ENCODE data around the gene FAM234B. TPM values are rescaled to one million over a fixed set of nuclear protein-coding genes. Genes with fewer than 3 reads are reported as not detected.

FAM234B gene
- total and polyA plus RNA-seq, 5 experiments from 2014 or later, result 2.5 to 5.0 (median 4.3) TPM

- H3K4me3 Mint-ChIP-seq, result no peak overlapping the region
- no peaks in the 10 kb centered on the region for H3K9me3 Mint-ChIP-seq
- peak overlapping the region in 1 of 10 donors; percentile 70 for H3K27ac Mint-ChIP-seq
- POLR2A ChIA-PET, result no interaction called here
- DNase-seq (no peak), ATAC-seq (no peak)
- H3K4me1 Mint-ChIP-seq, result no peaks in the 10 kb centered on the region
- H3K36me3 Mint-ChIP-seq, result no peaks in the 10 kb centered on the region
- H3K27me3 Mint-ChIP-seq, result no peaks in the 10 kb centered on the region
Observed at GRCh38 chr12:13090054-13090453, 45.9 kb downstream of the FAM234B start.

GRCh38 chr12:13091832-13092231 is 47.7 kb downstream of the FAM234B start:
- Mint-ChIP-seq H3K27me3 (no peaks in the 10 kb centered on the region), H3K4me1 (no peaks in the 10 kb centered on the region), H3K9me3 (no peaks in the 10 kb centered on the region), H3K27ac (peak overlapping the region in 1 of 10 donors; percentile 51), H3K36me3 (no peaks in the 10 kb centered on the region), H3K4me3 (no peak overlapping the region)
- POLR2A ChIA-PET, result no interaction called here
- DNase-seq (no peak), ATAC-seq (no peak)

- Mint-ChIP-seq H3K27me3 (no peaks in the 10 kb centered on the region), H3K27ac (no peak overlapping the region), H3K4me3 (no peak overlapping the region), H3K36me3 (no peaks in the 10 kb centered on the region), H3K4me1 (peaks cover 3 to 14% (median 7%) of the 10 kb centered on the region in 4 donors), H3K9me3 (no peaks in the 10 kb centered on the region)
- POLR2A ChIA-PET, result interaction anchor here (0.7 kb wide), 1 partner anchor 11 kb away, joined by 3 read pairs; no protein-coding TSS in a partner anchor
- no peak for DNase-seq
- no peak for ATAC-seq
Observed at GRCh38 chr12:13093191-13093847, 49.1 kb downstream of the FAM234B start.

GRCh38 chr12:13093848-13094220 is 49.7 kb downstream of the FAM234B start:
- POLR2A ChIA-PET, result no interaction called here
- no peaks in the 10 kb centered on the region for H3K36me3 Mint-ChIP-seq
- no peak overlapping the region for H3K4me3 Mint-ChIP-seq
- H3K4me1 Mint-ChIP-seq, result peaks cover 6 to 19% (median 12%) of the 10 kb centered on the region in 4 donors
- ATAC-seq (no peak), DNase-seq (no peak)
- no peaks in the 10 kb centered on the region for H3K9me3 Mint-ChIP-seq
- H3K27me3 Mint-ChIP-seq, result no peaks in the 10 kb centered on the region
- no peak overlapping the region for H3K27ac Mint-ChIP-seq

GRCh38 chr12:13094367-13094766 is 50.2 kb downstream of the FAM234B start:
- POLR2A ChIA-PET, result no interaction called here
- Mint-ChIP-seq H3K27ac (no peak overlapping the region), H3K4me3 (no peak overlapping the region), H3K9me3 (no peaks in the 10 kb centered on the region), H3K36me3 (no peaks in the 10 kb centered on the region), H3K4me1 (peaks cover 9 to 24% (median 18%) of the 10 kb centered on the region in 4 donors), H3K27me3 (no peaks in the 10 kb centered on the region)
- ATAC-seq (no peak), DNase-seq (no peak)

- Mint-ChIP-seq H3K27ac (peak overlapping the region in 1 of 10 donors; percentile 20), H3K4me1 (peaks cover 9 to 35% (median 27%) of the 10 kb centered on the region in 4 donors), H3K27me3 (no peaks in the 10 kb centered on the region), H3K36me3 (no peaks in the 10 kb centered on the region), H3K4me3 (no peak overlapping the region), H3K9me3 (no peaks in the 10 kb centered on the region)
- DNase-seq (no peak), ATAC-seq (no peak)
- POLR2A ChIA-PET, result interaction anchor here (0.7 to 2.5 kb wide), 2 partner anchors 117 to 269 kb away, joined by 4 to 8 read pairs; no protein-coding TSS in a partner anchor
Observed at GRCh38 chr12:13095266-13095995, 51.2 kb downstream of the FAM234B start.

- peaks cover 14 to 51% (median 44%) of the 10 kb centered on the region in 4 donors for H3K4me1 Mint-ChIP-seq
- DNase-seq (no peak), ATAC-seq (no peak)
- H3K27ac Mint-ChIP-seq, result peak overlapping the region in 9 of 10 donors; percentile 35 to 98 (median 91)
- no peaks in the 10 kb centered on the region for H3K9me3 Mint-ChIP-seq
- H3K27me3 Mint-ChIP-seq, result no peaks in the 10 kb centered on the region
- peak overlapping the region in 8 of 10 donors; percentile 3 to 79 (median 52) for H3K4me3 Mint-ChIP-seq
- no peaks in the 10 kb centered on the region for H3K36me3 Mint-ChIP-seq
- POLR2A ChIA-PET, result interaction anchor here (1.0 to 2.5 kb wide), 2 partner anchors 115 to 117 kb away, joined by 3 to 8 read pairs; no protein-coding TSS in a partner anchor
Observed at GRCh38 chr12:13097491-13098011, 53.4 kb downstream of the FAM234B start.

- DNase-seq (no peak), ATAC-seq (no peak)
- H3K27me3 Mint-ChIP-seq, result no peaks in the 10 kb centered on the region
- H3K9me3 Mint-ChIP-seq, result no peaks in the 10 kb centered on the region
- peaks cover 19 to 62% (median 46%) of the 10 kb centered on the region in 4 donors for H3K4me1 Mint-ChIP-seq
- H3K4me3 Mint-ChIP-seq, result peak overlapping the region in 8 of 10 donors; percentile 33 to 67 (median 52)
- H3K36me3 Mint-ChIP-seq, result no peaks in the 10 kb centered on the region
- H3K27ac Mint-ChIP-seq, result peak overlapping the region; percentile 25 to 98 (median 92)
- POLR2A ChIA-PET, result interaction anchor here (0.6 to 0.9 kb wide), 4 partner anchors 54 to 167 kb away, joined by 3 read pairs; no protein-coding TSS in a partner anchor
Observed at GRCh38 chr12:13099066-13099843, 55.1 kb downstream of the FAM234B start.

- POLR2A ChIA-PET, result interaction anchor here (0.6 to 1.8 kb wide), 4 partner anchors 79 to 168 kb away, joined by 3 to 9 read pairs (median 3); no protein-coding TSS in a partner anchor
- Mint-ChIP-seq H3K4me1 (peaks cover 19 to 62% (median 46%) of the 10 kb centered on the region in 4 donors), H3K9me3 (no peaks in the 10 kb centered on the region), H3K27me3 (no peaks in the 10 kb centered on the region), H3K27ac (peak overlapping the region; percentile 86 to 98 (median 98)), H3K36me3 (no peaks in the 10 kb centered on the region), H3K4me3 (peak overlapping the region; percentile 77 to 90 (median 86))
- ATAC-seq (no peak), DNase-seq (no peak)
Observed at GRCh38 chr12:13099844-13100604, 55.8 kb downstream of the FAM234B start.

GRCh38 chr12:13100605-13100881 is 56.4 kb downstream of the FAM234B start:
- ATAC-seq (no peak), DNase-seq (no peak)
- POLR2A ChIA-PET, result interaction anchor here (0.6 to 2.6 kb wide), 3 partner anchors 64 to 179 kb away, joined by 3 to 9 read pairs (median 9); no protein-coding TSS in a partner anchor
- Mint-ChIP-seq H3K27ac (peak overlapping the region; percentile 86 to 98 (median 98)), H3K9me3 (no peaks in the 10 kb centered on the region), H3K4me1 (peaks cover 19 to 62% (median 46%) of the 10 kb centered on the region in 4 donors), H3K27me3 (no peaks in the 10 kb centered on the region), H3K4me3 (peak overlapping the region; percentile 77 to 90 (median 86)), H3K36me3 (no peaks in the 10 kb centered on the region)

- ATAC-seq (peak; percentile 83 to 88), DNase-seq (peak; percentile 88 to 98 (median 96))
- Mint-ChIP-seq H3K27ac (peak overlapping the region; percentile 92 to 98 (median 98)), H3K27me3 (no peaks in the 10 kb centered on the region), H3K4me1 (peaks cover 19 to 62% (median 46%) of the 10 kb centered on the region in 4 donors), H3K9me3 (no peaks in the 10 kb centered on the region), H3K4me3 (peak overlapping the region; percentile 77 to 90 (median 86)), H3K36me3 (no peaks in the 10 kb centered on the region)
- POLR2A ChIA-PET, result interaction anchor here (0.6 to 2.6 kb wide), 7 partner anchors 64 to 376 kb away, joined by 3 to 9 read pairs (median 4); partner anchors contain the start of gene EMP1
Observed at GRCh38 chr12:13100882-13101769, 56.9 kb downstream of the FAM234B start.
